H1 (cell line): ENCODE measurements around the gene CPNE5. TPM values are rescaled to one million over a fixed set of nuclear protein-coding genes. Genes with fewer than 3 reads are reported as not detected.

ENCODE experiments used
- CTCF ChIA-PET: fragments of 300-600 bp; sonication (Branson Sonifier 250); formaldehyde crosslinking; loops from one replicate; lab custom pipeline; 2021; ENCODE audit not compliant: partially characterized antibody; lab: Charles Lee
- POLR2A ChIA-PET: fragments of 300-600 bp; sonication (Branson Sonifier 250); formaldehyde crosslinking; loops from one replicate; lab custom pipeline; 2021; ENCODE audit warnings: inconsistent platforms; ENCODE audit not compliant: partially characterized antibody; lab: Charles Lee
- DNase-seq, 2 experiments: peaks; one replicate each; pipeline versions ENCODE4 v3.0.0 to v3.0.0-alpha.2; 2010 to 2022; ENCODE audit warnings: low spot score in 2 of 2, low read depth in 1 of 2, mixed read lengths in 1 of 2
- FAIRE-seq: peaks from 2 replicates; lab custom pipeline; 2011; peaks lifted over from hg19 to GRCh38; lab: Jason Lieb, UNC
- H2AFZ ChIP-seq: 2 replicates; pipeline ENCODE4 v1.8.1; 2012; ENCODE audit warnings: low read length, inconsistent platforms
- H2AK5ac ChIP-seq: 2 replicates; pipeline ENCODE4 v1.6.1; 2013; ENCODE audit warnings: low read depth, low read length
- H2BK120ac ChIP-seq: replicated peaks from 2 replicates; pipeline ENCODE3; 2013; ENCODE audit warnings: low read depth, low read length, inconsistent platforms
- H2BK12ac ChIP-seq: 2 replicates; pipeline ENCODE4 v1.6.1; 2013; ENCODE audit warnings: low read depth, low read length
- H2BK15ac ChIP-seq: 2 replicates; pipeline ENCODE4 v1.6.1; 2013; ENCODE audit warnings: low read length
- H2BK20ac ChIP-seq: 2 replicates; pipeline ENCODE4 v1.6.1; 2013; ENCODE audit warnings: low read length
- H2BK5ac ChIP-seq: 2 replicates; pipeline ENCODE4 v1.6.1; 2013; ENCODE audit warnings: low read depth, low read length
- H3K14ac ChIP-seq: 2 replicates; pipeline ENCODE4 v1.6.1; 2013; ENCODE audit warnings: inconsistent platforms; ENCODE audit not compliant: insufficient read length
- H3K18ac ChIP-seq: 2 replicates; pipeline ENCODE4 v1.6.1; 2013; ENCODE audit warnings: low read length; ENCODE audit errors: extremely low read depth
- H3K23ac ChIP-seq: 2 replicates; pipeline ENCODE4 v1.6.1; 2013; ENCODE audit warnings: inconsistent platforms; ENCODE audit not compliant: insufficient read length
- H3K23me2 ChIP-seq: 2 replicates; pipeline ENCODE4 v1.6.1; 2013; ENCODE audit warnings: low read depth, low read length
- H3K27ac ChIP-seq: 2 replicates; pipeline ENCODE4 v1.6.1; 2011; ENCODE audit warnings: low read depth, low read length, inconsistent platforms
- H3K27me3 ChIP-seq, 4 experiments: replicated peaks in 1 of 4; 1 replicate in 1 of 4; 2 replicates in 3 of 4; pipeline versions ENCODE4 v1.6.1 to v1.8.1; 2011 to 2013; ENCODE audit warnings: low read length in 3 of 4, mild to moderate bottlenecking in 3 of 4, inconsistent platforms in 2 of 4, mixed read lengths in 2 of 4, moderate library complexity in 1 of 4; ENCODE audit not compliant: control insufficient read depth in 3 of 4, insufficient read depth in 3 of 4; ENCODE audit errors: extremely low read depth in 1 of 4
- H3K36me3 ChIP-seq, 4 experiments: 2 replicates each; pipeline versions ENCODE4 v1.6.1 to v1.8.1; 2011 to 2013; ENCODE audit warnings: mild to moderate bottlenecking in 4 of 4, low read length in 3 of 4, moderate library complexity in 2 of 4, control low read depth in 1 of 4, inconsistent platforms in 1 of 4; ENCODE audit not compliant: insufficient read depth in 4 of 4, control insufficient read depth in 2 of 4
- H3K4ac ChIP-seq: replicated peaks from 2 replicates; pipeline ENCODE3; 2013; ENCODE audit warnings: low read length, low read depth, mixed read lengths, inconsistent platforms; ENCODE audit not compliant: insufficient read length
- H3K4me1 ChIP-seq, 4 experiments: replicated peaks in 1 of 4; 1 replicate in 1 of 4; 2 replicates in 3 of 4; pipeline versions ENCODE4 v1.6.1 to v1.8.1; 2011 to 2013; ENCODE audit warnings: low read length in 3 of 4, inconsistent platforms in 2 of 4, mixed read lengths in 1 of 4; ENCODE audit not compliant: insufficient read depth in 4 of 4, control insufficient read depth in 3 of 4
- H3K4me2 ChIP-seq, 2 experiments: 2 replicates each; pipeline versions ENCODE4 v1.6.1 to v1.8.1; 2011 to 2013; ENCODE audit warnings: low read depth in 2 of 2, low read length in 2 of 2, control low read depth in 1 of 2, inconsistent platforms in 1 of 2, mild to moderate bottlenecking in 1 of 2; ENCODE audit not compliant: insufficient read depth in 1 of 2
- H3K4me3 ChIP-seq, 4 experiments: fragments of 200-600, 300-600 bp in 1 of 4; sonication (generic), shearing (Covaris generic), sonication (Bioruptor Twin) in 1 of 4; 2 replicates each; pipeline versions ENCODE4 v1.5.1 to v1.8.1; 2011 to 2016; ENCODE audit warnings: low read length in 4 of 4, low read depth in 3 of 4, control low read depth in 2 of 4, inconsistent platforms in 2 of 4, mild to moderate bottlenecking in 2 of 4, mixed read lengths in 1 of 4, moderate library complexity in 1 of 4; ENCODE audit not compliant: insufficient read depth in 2 of 4; ENCODE audit errors: extremely low read depth in 1 of 4
- H3K56ac ChIP-seq: replicated peaks from 2 replicates; pipeline ENCODE3; 2013; ENCODE audit warnings: low read depth, mild to moderate bottlenecking, mixed read lengths, low read length, inconsistent platforms; ENCODE audit not compliant: insufficient read length
- H3K79me1 ChIP-seq: 2 replicates; pipeline ENCODE4 v1.6.1; 2013; ENCODE audit warnings: low read depth, low read length, control low read depth
- H3K79me2 ChIP-seq, 2 experiments: 2 replicates each; pipeline versions ENCODE4 v1.6.1 to v1.8.1; 2012 to 2013; ENCODE audit warnings: low read length in 2 of 2, mild to moderate bottlenecking in 2 of 2, inconsistent platforms in 1 of 2; ENCODE audit not compliant: insufficient read depth in 2 of 2, control insufficient read depth in 1 of 2
- H3K9ac ChIP-seq, 4 experiments: replicated peaks in 1 of 4; 1 replicate in 1 of 4; 2 replicates in 3 of 4; pipeline versions ENCODE4 v1.6.1 to v1.8.1; 2011 to 2013; ENCODE audit warnings: low read depth in 3 of 4, low read length in 3 of 4, control low read depth in 2 of 4, mild to moderate bottlenecking in 2 of 4, moderate library complexity in 2 of 4, inconsistent platforms in 1 of 4; ENCODE audit errors: extremely low read depth in 1 of 4
- H3K9me3 ChIP-seq, 2 experiments: 2 replicates each; pipeline versions ENCODE4 v1.6.1 to v1.8.1; 2012 to 2013; ENCODE audit warnings: mild to moderate bottlenecking in 2 of 2, moderate library complexity in 2 of 2, control low read depth in 1 of 2, inconsistent platforms in 1 of 2, low read depth in 1 of 2, low read length in 1 of 2, mixed read lengths in 1 of 2; ENCODE audit not compliant: insufficient read depth in 2 of 2
- H4K20me1 ChIP-seq, 2 experiments: replicated peaks in 1 of 2; 2 replicates each; pipeline versions ENCODE3 to v1.8.1; 2011 to 2013; ENCODE audit warnings: inconsistent platforms in 2 of 2, low read length in 2 of 2, mild to moderate bottlenecking in 1 of 2; ENCODE audit not compliant: insufficient read depth in 2 of 2, control insufficient read depth in 1 of 2
- H4K5ac ChIP-seq: 2 replicates; pipeline ENCODE4 v1.6.1; 2013; ENCODE audit warnings: low read length, low read depth, mixed read lengths, inconsistent platforms; ENCODE audit not compliant: insufficient read length
- H4K8ac ChIP-seq: 2 replicates; pipeline ENCODE4 v1.8.0; 2013; ENCODE audit warnings: mild to moderate bottlenecking, moderate library complexity, low read length, inconsistent platforms; ENCODE audit not compliant: insufficient read depth; ENCODE audit errors: extremely low read depth
- H4K91ac ChIP-seq: replicated peaks from 2 replicates; pipeline ENCODE3; 2013; ENCODE audit warnings: low read length, mixed read lengths, inconsistent platforms; ENCODE audit not compliant: insufficient read length
- ASH2L ChIP-seq: fragments of 200-600, 300-600 bp; sonication (generic); IDR thresholded peaks from one replicate; pipeline ENCODE4 v1.7.1; 2017; ENCODE audit warnings: low read length
- SP4 ChIP-seq: IDR thresholded peaks from 2 replicates; pipeline ENCODE4 v1.6.1; 2012; ENCODE audit warnings: low read length, inconsistent platforms
- ZNF274 ChIP-seq: IDR thresholded peaks from 2 replicates; pipeline ENCODE4 v1.7.0; 2012; ENCODE audit warnings: low read length, borderline replicate concordance; ENCODE audit errors: extremely low read depth
- WGBS, 2 experiments: shearing (Covaris generic) in 1 of 2; methylation state at CpG; one replicate each; pipeline versions ENCODE4 v1.1.6 to v1.1.7; 2013 to 2015; ENCODE audit warnings: low lambda C conversion rate in 2 of 2, mixed read lengths in 2 of 2, inconsistent platforms in 1 of 2, low coverage in 1 of 2, missing lambda C conversion rate in 1 of 2; ENCODE audit not compliant: insufficient replicate concordance in 2 of 2, insufficient coverage in 1 of 2, insufficient read length in 1 of 2; ENCODE audit errors: extremely low coverage in 1 of 2, missing lambda C conversion rate in 1 of 2; 5-methylcytosine and 5-hydroxymethylcytosine counted together
- polyA plus RNA-seq, 7 experiments: library from polyadenylated mRNA; depleted of rRNA in 3 of 7; stranded (reverse) in 5 of 7; unstranded in 2 of 7; fragments of >200 nt in 5 of 7; fragments of 200-250 nt in 2 of 7; gene quantifications; 1 replicate in 5 of 7; 2 replicates in 1 of 7; 4 replicates in 1 of 7; pipeline versions ENCODE4 v1.2.1 to v1.2.3, GENCODE V29; 2011 to 2013; ENCODE audit warnings: missing spikeins in 2 of 7, mixed read lengths in 2 of 7
- total RNA-seq: library from RNA; stranded (reverse); fragmentation: NEBNext Ultra II Directional; extraction: Animal tissue kit (Norgen Biotek cat#: 25700); gene quantifications from 2 replicates; pipeline ENCODE4 v1.2.1, GENCODE V29; 2021

Gene CPNE5
- total and polyA plus RNA-seq, 2 of the 8 experiments (the other 6 are each of a cell fraction or from before 2014, with no cell fraction given), result 0.88 to 1.8 TPM

GRCh38 chr6:36793913-36794712 lies 45.1 kb downstream of the CPNE5 start:
- no peak for DNase-seq
- no peaks in the 10 kb centered on the region for H3K36me3 ChIP-seq
- peak overlapping the region; percentile 67 for H4K91ac ChIP-seq
- no peak for FAIRE-seq
- H3K79me1 ChIP-seq, result no peaks in the 10 kb centered on the region
- H3K23ac ChIP-seq, result no peak overlapping the region
- POLR2A ChIA-PET, result interaction anchor here (0.6 to 4.1 kb wide), 6 partner anchors 9 to 55 kb away, joined by 3 to 15 read pairs (median 4); no protein-coding TSS in a partner anchor
- no peaks in the 10 kb centered on the region for H4K20me1 ChIP-seq
- peak; percentile 71 for TF ChIP-seq ASH2L
- TF ChIP-seq SP4, result 0 out of 2 replicates have a peak, but pooled peaks have one; percentile 19
- TF ChIP-seq ZNF274, result no peak
- peak overlapping the region; percentile 53 to 61 for H3K4me2 ChIP-seq
- WGBS, 2 experiments, result 49% methylated on average over 14 of the region's 19 CpGs; no CpG with 5 or more reads in 1 of the 2 experiments
- H2BK5ac ChIP-seq, result no peak overlapping the region; the same call in 1 of the 2 replicates
- CTCF ChIA-PET, result interaction anchor here (0.6 to 11.6 kb wide), 10 partner anchors 12 to 310 kb away, joined by 3 to 114 read pairs (median 6); no protein-coding TSS in a partner anchor
- no peaks in the 10 kb centered on the region for H3K9me3 ChIP-seq
- H2BK120ac ChIP-seq, result peak overlapping the region; percentile 36
- H3K56ac ChIP-seq, result no peak overlapping the region
- H4K8ac ChIP-seq, result peak overlapping the region; percentile 36; the same call in 1 of the 2 replicates
- peaks cover 4 to 37% (median 25%) of the 10 kb centered on the region in 4 experiments for H3K4me1 ChIP-seq
- no peak overlapping the region for H2AK5ac ChIP-seq
- 0 out of 2 replicates have a peak overlapping the region, but pooled peaks have one; percentile 95 for H2BK15ac ChIP-seq
- H2BK20ac ChIP-seq, result peak overlapping the region; percentile 48; the same call in 1 of the 2 replicates
- H3K23me2 ChIP-seq, result no peaks in the 10 kb centered on the region
- H3K27me3 ChIP-seq, result no peaks in the 10 kb centered on the region
- H4K5ac ChIP-seq, result peak overlapping the region; percentile 53
- H3K14ac ChIP-seq, result no peak overlapping the region
- no peaks in the 10 kb centered on the region for H3K79me2 ChIP-seq
- peak overlapping the region in 3 of 4 experiments; percentile 9 to 49 (median 14); a peak in 5 of 8 replicates for H3K4me3 ChIP-seq
- 0 out of 2 replicates have a peak overlapping the region, but pooled peaks have one; percentile 35 for H2BK12ac ChIP-seq
- H3K27ac ChIP-seq, result 0 out of 2 replicates have a peak overlapping the region, but pooled peaks have one; percentile 30
- H3K9ac ChIP-seq, result no peak overlapping the region; a peak in 2 of 7 replicates
- peak overlapping the region; percentile 87 for H3K18ac ChIP-seq
- peak overlapping the region; percentile 63 for H2AFZ ChIP-seq
- no peak overlapping the region for H3K4ac ChIP-seq
